HL-60 (cell line): Measurements from ENCODE around the gene CCDC197.

ENCODE experiments used
- DNase-seq, 2 experiments: peaks; one replicate each; pipeline ENCODE4 v3.0.0-alpha.2; 2010 to 2020; ENCODE audit warnings: low read depth in 1 of 2, low spot score in 1 of 2
- H3K27ac ChIP-seq: fragments of 250-450 bp; sonication (Bioruptor Pico); replicated peaks from 2 replicates; pipeline ENCODE4 v1.5.1; 2020; ENCODE audit warnings: mild to moderate bottlenecking, moderate library complexity
- H3K27me3 ChIP-seq: fragments of 250-450 bp; sonication (Bioruptor Pico); 2 replicates; pipeline ENCODE4 v1.5.1; 2021; ENCODE audit warnings: mild to moderate bottlenecking, moderate library complexity; ENCODE audit not compliant: insufficient read depth, poor library complexity, severe bottlenecking
- H3K4me3 ChIP-seq: replicated peaks from 2 replicates; pipeline ENCODE4 v1.5.1; 2011; ENCODE audit warnings: mild to moderate bottlenecking, control low read depth, low read length; ENCODE audit not compliant: insufficient read depth
- CTCF ChIP-seq: IDR thresholded peaks from one replicate; pipeline ENCODE4 v1.5.1; 2011; ENCODE audit warnings: low read length, control low read depth, inconsistent platforms; ENCODE audit not compliant: insufficient read depth
- GABPA ChIP-seq: IDR thresholded peaks from 2 replicates; pipeline ENCODE4 v1.6.1; 2012; ENCODE audit warnings: low read depth
- POLR2AphosphoS5 ChIP-seq: IDR thresholded peaks from 2 replicates; pipeline ENCODE4 v1.6.1; 2012; ENCODE audit warnings: low read depth
- REST ChIP-seq: IDR thresholded peaks from 2 replicates; pipeline ENCODE4 v1.6.1; 2012; ENCODE audit warnings: low read depth; ENCODE audit not compliant: insufficient replicate concordance
- SPI1 ChIP-seq: IDR thresholded peaks from 2 replicates; pipeline ENCODE4 v1.6.1; 2012; ENCODE audit warnings: low read depth, mild to moderate bottlenecking, borderline replicate concordance

Gene CCDC197

GRCh38 chr14:94048691-94049624 is 51.9 kb downstream of the CCDC197 start:
- no peak overlapping the region for H3K4me3 ChIP-seq
- TF ChIP-seq POLR2AphosphoS5 (no peak), REST (no peak), GABPA (no peak), CTCF (no peak), SPI1 (no peak)
- no peak for DNase-seq
- no peaks in the 10 kb centered on the region for H3K27me3 ChIP-seq
- no peak overlapping the region for H3K27ac ChIP-seq

GRCh38 chr14:94049625-94050023 is 52.5 kb downstream of the CCDC197 start:
- no peaks in the 10 kb centered on the region for H3K27me3 ChIP-seq
- no peak for DNase-seq
- no peak overlapping the region for H3K27ac ChIP-seq
- H3K4me3 ChIP-seq: no peak overlapping the region
- TF ChIP-seq REST: no peak
- no peak for TF ChIP-seq GABPA
- TF ChIP-seq POLR2AphosphoS5: no peak
- no peak for TF ChIP-seq CTCF
- TF ChIP-seq SPI1: no peak

- DNase-seq: no peak
- H3K27me3 ChIP-seq: no peaks in the 10 kb centered on the region
- no peak overlapping the region for H3K27ac ChIP-seq
- no peak overlapping the region for H3K4me3 ChIP-seq
- TF ChIP-seq REST: no peak
- no peak for TF ChIP-seq POLR2AphosphoS5
These were observed 53.3 kb downstream of the CCDC197 start for GRCh38 chr14:94050231-94050880.
